Natural killer cell (primary cell): ENCODE results near the gene ERCC5. TPM values are rescaled to one million over a fixed set of nuclear protein-coding genes. Genes with fewer than 3 reads are reported as not detected.

Source experiments
- ATAC-seq, 3 donors: fragments of 150-1000 bp in 2 of 3; fragments of 200-7000 bp in 1 of 3; cut with Tn5 transposase; 1 replicate in 1 of 3; 2 replicates in 2 of 3; pipeline ENCODE4 v1.10.0; 2021; ENCODE audit warnings: mild to moderate bottlenecking in 2 of 3, moderate library complexity in 2 of 3
- DNase-seq, 2 donors: peaks; one replicate each; pipeline versions ENCODE4 v3.0.0 to v3.0.0-alpha.2; 2013 to 2021; ENCODE audit warnings: mixed read lengths in 1 of 2
- H3K27ac ChIP-seq: one replicate; pipeline ENCODE4 v1.5.1; 2013; ENCODE audit warnings: mild to moderate bottlenecking, low read length
- H3K27me3 ChIP-seq: one replicate; pipeline ENCODE4 v1.6.1; 2013; ENCODE audit warnings: low read length; ENCODE audit not compliant: control insufficient read depth, insufficient read depth
- H3K36me3 ChIP-seq: one replicate; pipeline ENCODE4 v1.6.1; 2013; ENCODE audit warnings: low read length; ENCODE audit not compliant: control insufficient read depth, insufficient read depth
- H3K4me1 ChIP-seq: one replicate; pipeline ENCODE4 v1.6.1; 2013; ENCODE audit warnings: low read length; ENCODE audit not compliant: control insufficient read depth, insufficient read depth
- H3K4me3 ChIP-seq: one replicate; pipeline ENCODE4 v1.5.1; 2013; ENCODE audit warnings: low read length
- H3K9me3 ChIP-seq: one replicate; pipeline ENCODE4 v1.6.1; 2013; ENCODE audit warnings: low read length; ENCODE audit not compliant: control insufficient read depth, insufficient read depth
- H3K27ac Mint-ChIP-seq, 2 donors: one replicate each; pipeline ENCODE4 v1.8.0; 2022; ENCODE audit warnings: mild to moderate bottlenecking in 2 of 2, mixed read lengths in 2 of 2, moderate library complexity in 1 of 2
- H3K27me3 Mint-ChIP-seq, 2 donors: one replicate each; pipeline ENCODE4 v1.8.0; 2022; ENCODE audit warnings: low read depth in 2 of 2, mixed read lengths in 2 of 2
- H3K36me3 Mint-ChIP-seq: one replicate; pipeline ENCODE4 v1.8.0; 2022; ENCODE audit warnings: mixed read lengths
- H3K4me1 Mint-ChIP-seq, 2 donors: one replicate each; pipeline ENCODE4 v1.8.0; 2022; ENCODE audit warnings: mixed read lengths in 2 of 2
- H3K4me3 Mint-ChIP-seq: one replicate; pipeline ENCODE4 v1.8.0; 2022; ENCODE audit warnings: mild to moderate bottlenecking, moderate library complexity, mixed read lengths
- H3K9me3 Mint-ChIP-seq, 2 donors: one replicate each; pipeline ENCODE4 v1.8.0; 2022; ENCODE audit warnings: mixed read lengths in 2 of 2
- CTCF ChIP-seq: fragments of 200-600 bp; IDR thresholded peaks from one replicate; pipeline ENCODE4 v1.8.0; 2022; ENCODE audit warnings: antibody characterized with exemption
- WGBS: methylation state at CpG from one replicate; pipeline ENCODE4 v1.1.7; 2013; ENCODE audit warnings: missing lambda C conversion rate; ENCODE audit not compliant: insufficient coverage; 5-methylcytosine and 5-hydroxymethylcytosine counted together
- intact Hi-C: fragments of 100-400 bp; cut with micrococcal nuclease; formaldehyde crosslinking; loops from one replicate; pipeline ENCODE4 v1.14.2; 2022
- total RNA-seq, 4 donors: library from RNA; stranded (reverse); fragments of 120-200 nt in 1 of 4; gene quantifications; one replicate each; pipeline versions ENCODE4 v1.2.3 to v1.2.4, GENCODE V29; 2013 to 2022

The ERCC5 gene
- total RNA-seq, 3 donors from 2014 or later (not counting 1 experiment from before 2014, with no cell fraction given), result 110 to 127 (median 126) TPM

- no peak for TF ChIP-seq CTCF
- H3K36me3 Mint-ChIP-seq, result peaks cover 9% of the 10 kb centered on the region
- peaks cover 13 to 14% of the 10 kb centered on the region in 2 donors for H3K4me1 Mint-ChIP-seq
- H3K27me3 ChIP-seq, result no peaks in the 10 kb centered on the region
- no peaks in the 10 kb centered on the region for H3K9me3 Mint-ChIP-seq
- peaks cover 13% of the 10 kb centered on the region for H3K36me3 ChIP-seq
- H3K27ac ChIP-seq, result no peak overlapping the region
- DNase-seq (no peak), ATAC-seq (no peak)
- intact Hi-C loops, result no loop called here
- H3K4me3 ChIP-seq, result no peak overlapping the region
- 97% methylated on average over 3 of the region's 5 CpGs for WGBS
- H3K27me3 Mint-ChIP-seq, result no peaks in the 10 kb centered on the region
- no peaks in the 10 kb centered on the region for H3K4me1 ChIP-seq
- no peaks in the 10 kb centered on the region for H3K9me3 ChIP-seq
- no peak overlapping the region for H3K27ac Mint-ChIP-seq
- H3K4me3 Mint-ChIP-seq, result no peak overlapping the region
Observed at GRCh38 chr13:102815788-102816187, 30.0 kb upstream of the ERCC5 start.

- no peak overlapping the region for H3K27ac Mint-ChIP-seq
- 96% methylated on average over 3 of the region's 4 CpGs for WGBS
- intact Hi-C loops, result no loop called here
- H3K27ac ChIP-seq, result no peak overlapping the region
- H3K4me1 ChIP-seq, result no peaks in the 10 kb centered on the region
- H3K4me3 ChIP-seq, result no peak overlapping the region
- TF ChIP-seq CTCF, result no peak
- no peaks in the 10 kb centered on the region for H3K9me3 Mint-ChIP-seq
- peaks cover 18% of the 10 kb centered on the region for H3K36me3 ChIP-seq
- ATAC-seq (no peak), DNase-seq (no peak)
- H3K36me3 Mint-ChIP-seq, result peaks cover 8% of the 10 kb centered on the region
- H3K27me3 Mint-ChIP-seq, result no peaks in the 10 kb centered on the region
- H3K9me3 ChIP-seq, result no peaks in the 10 kb centered on the region
- no peak overlapping the region for H3K4me3 Mint-ChIP-seq
- H3K27me3 ChIP-seq, result no peaks in the 10 kb centered on the region
- H3K4me1 Mint-ChIP-seq, result peaks cover 13 to 14% of the 10 kb centered on the region in 2 donors
Observed at GRCh38 chr13:102816708-102817107, 29.1 kb upstream of the ERCC5 start.

- Mint-ChIP-seq H3K36me3 (peaks cover 2% of the 10 kb centered on the region), H3K4me1 (peaks cover 11 to 12% of the 10 kb centered on the region in 2 donors), H3K4me3 (no peak overlapping the region), H3K27me3 (no peaks in the 10 kb centered on the region), H3K9me3 (no peaks in the 10 kb centered on the region), H3K27ac (no peak overlapping the region)
- intact Hi-C loops, result no loop called here
- Histone ChIP-seq H3K27me3 (no peaks in the 10 kb centered on the region), H3K4me1 (no peaks in the 10 kb centered on the region), H3K27ac (no peak overlapping the region), H3K4me3 (no peak overlapping the region), H3K9me3 (no peaks in the 10 kb centered on the region), H3K36me3 (peaks cover 21% of the 10 kb centered on the region)
- DNase-seq, result no peak
- ATAC-seq, result no peak
- 100% methylated on average over 1 of the region's 1 CpG for WGBS
- no peak for TF ChIP-seq CTCF
Observed at GRCh38 chr13:102817241-102817640, 28.6 kb upstream of the ERCC5 start.

- Histone ChIP-seq H3K27me3 (no peaks in the 10 kb centered on the region), H3K9me3 (no peaks in the 10 kb centered on the region), H3K27ac (no peak overlapping the region), H3K4me3 (no peak overlapping the region), H3K36me3 (peaks cover 21% of the 10 kb centered on the region), H3K4me1 (no peaks in the 10 kb centered on the region)
- no peak overlapping the region for H3K27ac Mint-ChIP-seq
- no peaks in the 10 kb centered on the region for H3K36me3 Mint-ChIP-seq
- no peak overlapping the region for H3K4me3 Mint-ChIP-seq
- TF ChIP-seq CTCF, result no peak
- intact Hi-C loops, result no loop called here
- H3K4me1 Mint-ChIP-seq, result peaks cover 7% of the 10 kb centered on the region in 2 donors
- DNase-seq, result no peak
- ATAC-seq, result no peak
- H3K27me3 Mint-ChIP-seq, result no peaks in the 10 kb centered on the region
- no peaks in the 10 kb centered on the region for H3K9me3 Mint-ChIP-seq
Observed at GRCh38 chr13:102817907-102818306, 27.9 kb upstream of the ERCC5 start.
